Neutrophil (primary cell): ENCODE data around the gene RSPH1.

Experiments
- H3K27ac ChIP-seq: fragments of 200-600 bp; sonication (generic); 2 replicates; pipeline ENCODE4 v1.5.1; 2016; ENCODE audit warnings: mild to moderate bottlenecking, moderate library complexity
- H3K27me3 ChIP-seq: fragments of 200-600 bp; sonication (generic); 2 replicates; pipeline ENCODE4 v1.6.0; 2016; ENCODE audit warnings: mild to moderate bottlenecking
- H3K36me3 ChIP-seq: fragments of 200-600 bp; sonication (generic); 2 replicates; pipeline ENCODE4 v1.5.1; 2017
- H3K4me1 ChIP-seq, 2 experiments: fragments of 200-600 bp in 1 of 2; sonication (generic) in 1 of 2; 1 replicate in 1 of 2; 2 replicates in 1 of 2; pipeline versions ENCODE4 v1.5.1 to v1.6.1; 2013 to 2016; ENCODE audit warnings: low read depth in 1 of 2, low read length in 1 of 2, mild to moderate bottlenecking in 1 of 2, moderate library complexity in 1 of 2; ENCODE audit not compliant: control insufficient read depth in 1 of 2, insufficient read depth in 1 of 2
- H3K4me3 ChIP-seq, 2 experiments: fragments of 200-600 bp in 1 of 2; sonication (generic) in 1 of 2; 1 replicate in 1 of 2; 2 replicates in 1 of 2; pipeline ENCODE4 v1.5.1; 2013 to 2016; ENCODE audit warnings: low read depth in 1 of 2, low read length in 1 of 2, mild to moderate bottlenecking in 1 of 2, moderate library complexity in 1 of 2
- H3K9me3 ChIP-seq: fragments of 200-600 bp; sonication (generic); 2 replicates; pipeline ENCODE4 v1.5.1; 2016
- CTCF ChIP-seq: fragments of 200-600 bp; sonication (generic); IDR thresholded peaks from 2 replicates; pipeline ENCODE4 v1.5.1; 2016; ENCODE audit warnings: antibody characterized with exemption

RSPH1 gene

GRCh38 chr21:42496120-42496838, at the start of gene RSPH1:
RSPH1 (minus strand) TSS chr21:42496224; CDS start chr21:42496186, 38 bp downstream.
- TF ChIP-seq CTCF, result peak; percentile 53
- Histone ChIP-seq H3K4me3 (peak within 1 kb of the TSS; percentile 74 to 92), H3K27ac (peak within 1 kb of the TSS; percentile 76), H3K27me3 (no peaks in the 10 kb centered on the region), H3K9me3 (no peaks in the 10 kb centered on the region), H3K36me3 (no peaks in the 10 kb centered on the region), H3K4me1 (peaks cover 28 to 29% of the 10 kb centered on the region in 2 experiments)

- Histone ChIP-seq H3K4me3 (no peak overlapping the region), H3K27ac (no peak overlapping the region), H3K27me3 (no peaks in the 10 kb centered on the region), H3K36me3 (peaks cover 87% of the 10 kb centered on the region), H3K4me1 (no peaks in the 10 kb centered on the region), H3K9me3 (no peaks in the 10 kb centered on the region)
- TF ChIP-seq CTCF, result no peak
These were observed 49.7 kb upstream of the RSPH1 start for GRCh38 chr21:42545745-42546144.

GRCh38 chr21:42545317-42545716, 49.3 kb upstream of the RSPH1 start:
- H3K27me3 ChIP-seq, result no peaks in the 10 kb centered on the region
- TF ChIP-seq CTCF, result no peak
- H3K4me1 ChIP-seq, result no peaks in the 10 kb centered on the region
- H3K27ac ChIP-seq, result no peak overlapping the region
- H3K36me3 ChIP-seq, result peaks cover 92% of the 10 kb centered on the region
- H3K4me3 ChIP-seq, result no peak overlapping the region
- H3K9me3 ChIP-seq, result no peaks in the 10 kb centered on the region

GRCh38 chr21:42544544-42544943, 48.5 kb upstream of the RSPH1 start:
- no peaks in the 10 kb centered on the region for H3K27me3 ChIP-seq
- H3K27ac ChIP-seq, result no peak overlapping the region
- H3K9me3 ChIP-seq, result no peaks in the 10 kb centered on the region
- no peak overlapping the region for H3K4me3 ChIP-seq
- no peak for TF ChIP-seq CTCF
- no peaks in the 10 kb centered on the region for H3K4me1 ChIP-seq
- H3K36me3 ChIP-seq, result peaks cover 99% of the 10 kb centered on the region

- Histone ChIP-seq H3K27me3 (no peaks in the 10 kb centered on the region), H3K9me3 (no peaks in the 10 kb centered on the region), H3K4me1 (no peaks in the 10 kb centered on the region), H3K4me3 (no peak overlapping the region), H3K36me3 (peaks cover 92% of the 10 kb centered on the region), H3K27ac (no peak overlapping the region)
- TF ChIP-seq CTCF, result no peak
These were observed 47.3 kb upstream of the RSPH1 start for GRCh38 chr21:42543106-42543847.
